Fibroblast of peridontal ligament (primary cell): ENCODE results near the gene FCHSD2.
A peak's percentile ranks its signal among the peaks of the same experiment; 100 is the strongest.
"Not testable (repeated sequence)": the region's sequence is repeated elsewhere in the genome, so short reads cannot be mapped to it uniquely, and the experiment has no call there.

Source experiments
- DNase-seq: peaks from one replicate; pipeline ENCODE4 v3.0.0-alpha.2; 2010; ENCODE audit errors: extremely low read depth

The FCHSD2 gene

GRCh38 chr11:72838691-72839305, 303.3 kb downstream of the FCHSD2 start:
- DNase-seq, result peak; percentile 29

- no peak for DNase-seq
These were observed 306.0 kb downstream of the FCHSD2 start for GRCh38 chr11:72836111-72836510.

- DNase-seq, result no peak
These were observed 307.2 kb downstream of the FCHSD2 start for GRCh38 chr11:72834905-72835304.

GRCh38 chr11:72833811-72834493, 308.2 kb downstream of the FCHSD2 start:
- DNase-seq, result peak; percentile 60

- DNase-seq, result no peak
These were observed 308.9 kb downstream of the FCHSD2 start for GRCh38 chr11:72833083-72833733.

- no peak for DNase-seq
These were observed 309.6 kb downstream of the FCHSD2 start for GRCh38 chr11:72832301-72833082.

- DNase-seq, result peak; percentile 78
These were observed 310.4 kb downstream of the FCHSD2 start for GRCh38 chr11:72831521-72832300.

GRCh38 chr11:72829884-72830533, 312.1 kb downstream of the FCHSD2 start:
- no peak for DNase-seq

- DNase-seq, result no peak
These were observed 312.9 kb downstream of the FCHSD2 start for GRCh38 chr11:72829178-72829577.

- DNase-seq, result no peak
These were observed 313.4 kb downstream of the FCHSD2 start for GRCh38 chr11:72828692-72829101.

- peak; percentile 56 for DNase-seq
These were observed 314.0 kb downstream of the FCHSD2 start for GRCh38 chr11:72828081-72828567.

GRCh38 chr11:72827656-72828055, 314.5 kb downstream of the FCHSD2 start:
- DNase-seq, result not testable (repeated sequence)

- no peak for DNase-seq
These were observed 315.1 kb downstream of the FCHSD2 start for GRCh38 chr11:72826942-72827480.

- DNase-seq, result no peak
These were observed 315.8 kb downstream of the FCHSD2 start for GRCh38 chr11:72826191-72826941.

- no peak for DNase-seq
These were observed 316.5 kb downstream of the FCHSD2 start for GRCh38 chr11:72825661-72826060.

- DNase-seq, result no peak
These were observed 317.2 kb downstream of the FCHSD2 start for GRCh38 chr11:72824811-72825505.

- DNase-seq, result no peak
These were observed 318.1 kb downstream of the FCHSD2 start for GRCh38 chr11:72824020-72824419.

- no peak for DNase-seq
These were observed 318.9 kb downstream of the FCHSD2 start for GRCh38 chr11:72823105-72823804.
